Muscle layer of duodenum (tissue), 2 donors: ENCODE results near the gene MEFV.
"Not testable (repeated sequence)": the region's sequence is repeated elsewhere in the genome, so short reads cannot be mapped to it uniquely, and the experiment has no call there.

ENCODE experiments used
- H3K27ac ChIP-seq: one replicate; pipeline ENCODE4 v1.7.0; 2013; ENCODE audit warnings: mild to moderate bottlenecking, low read length
- H3K27me3 ChIP-seq: one replicate; pipeline ENCODE4 v1.7.0; 2013; ENCODE audit warnings: low read depth, mild to moderate bottlenecking, control low read depth, low read length
- H3K36me3 ChIP-seq, 2 donors: one replicate each; pipeline ENCODE4 v1.7.0; 2013; ENCODE audit warnings: low read length in 2 of 2, control low read depth in 1 of 2, mild to moderate bottlenecking in 1 of 2; ENCODE audit not compliant: insufficient read depth in 2 of 2, control insufficient read depth in 1 of 2
- H3K4me1 ChIP-seq, 2 donors: one replicate each; pipeline ENCODE4 v1.7.0; 2013; ENCODE audit warnings: low read length in 2 of 2, mild to moderate bottlenecking in 2 of 2, control low read depth in 1 of 2, moderate library complexity in 1 of 2; ENCODE audit not compliant: insufficient read depth in 2 of 2, control insufficient read depth in 1 of 2
- H3K4me3 ChIP-seq, 2 donors: one replicate each; pipeline ENCODE4 v1.7.0; 2013; ENCODE audit warnings: low read length in 2 of 2, low read depth in 1 of 2, mild to moderate bottlenecking in 1 of 2
- H3K9me3 ChIP-seq, 2 donors: one replicate each; pipeline ENCODE4 v1.7.0; 2013; ENCODE audit warnings: low read length in 2 of 2, control low read depth in 1 of 2, mild to moderate bottlenecking in 1 of 2; ENCODE audit not compliant: control insufficient read depth in 1 of 2
- donor health status: healthy.

Gene MEFV

DNA sequence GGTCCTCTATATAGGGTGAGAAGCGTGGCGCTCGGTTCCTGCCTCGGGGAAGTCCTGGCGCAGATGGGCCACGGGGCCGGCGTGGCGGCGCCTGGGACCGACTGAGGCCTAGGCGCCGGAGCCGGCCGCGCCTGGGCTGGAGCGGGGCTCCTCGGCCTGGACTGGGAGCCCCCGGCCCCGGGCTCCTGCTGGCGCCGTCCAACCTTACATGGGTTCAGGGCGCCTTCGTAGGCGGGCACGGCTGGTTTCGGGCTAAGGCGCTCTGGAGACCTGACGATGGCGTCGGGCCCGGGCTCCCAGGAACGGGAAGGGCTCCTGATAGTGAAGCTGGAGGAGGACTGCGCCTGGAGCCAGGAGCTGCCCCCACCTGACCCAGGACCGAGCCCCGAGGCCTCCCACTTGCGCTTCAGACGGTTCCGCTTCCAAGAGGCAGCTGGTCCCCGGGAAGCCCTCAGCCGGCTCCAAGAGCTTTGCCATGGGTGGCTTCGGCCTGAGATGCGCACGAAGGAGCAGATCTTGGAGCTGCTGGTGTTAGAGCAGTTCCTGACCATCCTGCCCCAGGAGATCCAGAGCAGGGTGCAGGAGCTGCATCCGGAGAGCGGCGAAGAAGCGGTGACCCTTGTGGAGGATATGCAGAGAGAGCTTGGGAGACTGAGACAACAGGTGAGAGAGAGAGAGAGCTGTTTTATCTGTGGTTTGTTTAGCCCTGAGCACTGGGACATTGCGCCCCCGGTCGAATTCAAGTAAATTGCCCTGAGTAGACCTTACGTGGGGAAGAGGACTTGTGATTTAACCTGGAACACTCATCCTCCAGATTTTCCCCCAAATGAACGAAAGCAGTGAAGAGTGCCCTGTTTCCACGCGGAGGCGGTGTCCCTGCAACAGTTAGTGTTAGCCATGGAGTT, 27.4 kb upstream of the MEFV start:
- H3K4me3 ChIP-seq, result peak overlapping the region; percentile 77 to 100
- peaks cover 0 to 25% of the 10 kb centered on the region in 2 donors for H3K4me1 ChIP-seq
- H3K36me3 ChIP-seq, result peaks cover 17 to 45% of the 10 kb centered on the region in 2 donors
- H3K27me3 ChIP-seq, result no peaks in the 10 kb centered on the region
- peaks cover under 1 to 18% of the 10 kb centered on the region in 2 donors for H3K9me3 ChIP-seq
- H3K27ac ChIP-seq, result peak overlapping the region; percentile 97

DNA sequence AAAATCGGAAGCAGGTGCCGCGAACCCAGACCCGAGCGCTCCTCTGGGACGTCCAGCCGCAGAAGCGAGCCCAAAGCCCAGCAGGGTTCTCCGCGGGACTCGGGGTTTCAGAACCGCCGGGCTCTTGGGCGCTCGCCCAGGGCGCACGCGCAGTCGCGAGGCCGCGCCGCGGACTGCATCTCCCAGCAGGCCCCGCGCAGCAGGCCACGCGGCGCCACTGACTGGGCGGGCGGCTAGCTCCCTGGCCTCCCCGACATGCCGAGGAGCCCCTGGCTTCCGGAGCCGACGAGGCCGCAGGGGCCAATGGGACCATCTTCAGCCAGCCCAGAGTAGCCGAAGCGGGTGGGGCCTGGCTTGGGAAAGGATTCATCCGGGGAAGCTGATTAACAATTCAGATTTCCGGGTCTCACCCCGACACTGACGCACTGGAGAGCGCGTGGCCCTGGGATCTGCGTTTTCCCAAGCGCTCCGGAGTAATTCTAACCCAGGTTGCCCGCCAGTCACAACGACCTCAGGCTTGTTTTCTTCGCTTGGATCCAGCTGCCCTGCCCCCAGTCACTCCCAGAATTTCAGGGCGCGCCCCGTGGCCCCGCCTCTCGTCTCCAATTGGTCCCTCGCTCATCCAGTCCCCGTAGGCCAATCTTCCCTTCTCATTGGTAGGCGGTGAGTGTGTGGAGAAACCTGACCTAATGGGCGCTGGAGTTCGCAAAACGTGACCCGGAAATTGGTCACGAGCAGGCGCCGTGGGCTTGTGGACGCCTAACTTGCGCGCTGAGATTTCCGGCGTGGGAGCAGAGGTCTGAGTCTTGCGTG, 26.5 kb upstream of the MEFV start, which contains the start of gene ZNF263:
Gene ZNF263, plus strand, starts transcription at position 762 of the 813 bp plus-strand sequence. CDS start 328 bp downstream, outside the sequence.
- H3K4me3 ChIP-seq, result peak within 1 kb of the TSS; percentile 77 to 100
- H3K4me1 ChIP-seq, result peaks cover 0 to 25% of the 10 kb centered on the region in 2 donors
- peak within 1 kb of the TSS; percentile 97 for H3K27ac ChIP-seq
- H3K9me3 ChIP-seq, result peaks cover 0 to 11% of the 10 kb centered on the region in 2 donors
- no peaks in the 10 kb centered on the region for H3K27me3 ChIP-seq
- peaks cover 12 to 37% of the 10 kb centered on the region in 2 donors for H3K36me3 ChIP-seq

DNA sequence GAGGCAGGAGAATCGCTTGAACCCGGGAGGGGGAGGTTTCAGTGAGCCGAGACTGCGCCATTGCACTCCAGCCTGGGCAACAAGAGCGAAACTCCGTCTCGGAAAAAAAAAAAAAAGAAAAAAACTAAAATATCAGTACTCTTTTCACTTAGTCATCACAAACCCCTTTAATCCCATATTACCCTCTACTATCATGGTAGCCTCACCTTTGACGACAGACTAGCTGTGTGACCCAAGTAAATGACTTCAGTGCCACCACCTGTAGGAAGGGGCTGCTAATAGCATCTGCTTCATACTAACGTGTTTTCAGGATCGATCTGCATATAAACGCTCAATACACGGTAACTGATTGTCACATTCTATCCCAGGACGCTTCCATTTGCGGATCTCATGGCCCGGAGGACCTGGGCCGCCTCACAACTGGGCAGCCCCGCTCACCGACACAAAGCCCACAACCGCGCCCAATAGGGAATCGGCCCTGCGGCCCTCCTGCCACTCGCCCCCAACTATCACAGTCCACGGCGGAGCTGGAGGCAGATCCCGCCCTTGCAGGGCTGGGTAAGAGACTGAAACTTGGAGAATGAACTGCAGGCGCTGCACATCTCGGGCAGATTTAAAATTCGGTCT, 25.8 kb upstream of the MEFV start:
- Histone ChIP-seq H3K4me3 (peak overlapping the region; percentile 77 to 100), H3K9me3 (peaks cover 0 to 11% of the 10 kb centered on the region in 2 donors), H3K27ac (peak overlapping the region; percentile 97), H3K4me1 (peaks cover 0 to 25% of the 10 kb centered on the region in 2 donors), H3K36me3 (peaks cover 12 to 30% of the 10 kb centered on the region in 2 donors), H3K27me3 (no peaks in the 10 kb centered on the region)

DNA sequence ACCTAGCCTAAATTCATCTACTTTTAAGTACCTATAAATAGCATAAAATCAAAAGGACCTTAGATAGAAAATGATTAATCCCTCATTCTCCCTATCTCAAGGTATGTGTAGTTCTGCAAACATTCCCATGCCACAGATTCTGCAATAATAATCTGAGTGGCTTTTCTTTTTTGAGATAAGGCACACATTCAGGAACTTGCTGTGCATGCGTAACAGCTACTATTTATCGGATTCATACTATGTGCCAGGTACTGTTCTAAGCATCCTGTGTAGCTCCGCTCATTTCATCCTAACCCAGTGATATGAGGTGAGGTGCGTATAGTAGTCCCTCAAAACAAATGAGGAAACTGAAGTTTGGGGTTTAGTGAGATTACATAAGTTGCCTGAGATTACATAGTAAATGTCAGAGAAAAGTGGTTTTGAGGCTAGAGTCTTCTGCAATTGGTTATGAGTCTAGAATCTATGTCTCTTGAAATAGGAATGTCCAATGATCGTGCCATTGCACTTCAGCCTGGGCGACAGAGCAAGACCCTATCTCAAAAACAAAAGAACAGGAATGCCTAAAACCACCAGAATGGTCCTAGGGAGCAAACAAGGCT, 24.9 kb upstream of the MEFV start:
- peaks cover 0 to 9% of the 10 kb centered on the region in 2 donors for H3K9me3 ChIP-seq
- H3K27ac ChIP-seq, result no peak overlapping the region
- no peaks in the 10 kb centered on the region for H3K27me3 ChIP-seq
- peaks cover 7 to 21% of the 10 kb centered on the region in 2 donors for H3K36me3 ChIP-seq
- no peak overlapping the region for H3K4me3 ChIP-seq
- H3K4me1 ChIP-seq, result peaks cover 0 to 25% of the 10 kb centered on the region in 2 donors

DNA sequence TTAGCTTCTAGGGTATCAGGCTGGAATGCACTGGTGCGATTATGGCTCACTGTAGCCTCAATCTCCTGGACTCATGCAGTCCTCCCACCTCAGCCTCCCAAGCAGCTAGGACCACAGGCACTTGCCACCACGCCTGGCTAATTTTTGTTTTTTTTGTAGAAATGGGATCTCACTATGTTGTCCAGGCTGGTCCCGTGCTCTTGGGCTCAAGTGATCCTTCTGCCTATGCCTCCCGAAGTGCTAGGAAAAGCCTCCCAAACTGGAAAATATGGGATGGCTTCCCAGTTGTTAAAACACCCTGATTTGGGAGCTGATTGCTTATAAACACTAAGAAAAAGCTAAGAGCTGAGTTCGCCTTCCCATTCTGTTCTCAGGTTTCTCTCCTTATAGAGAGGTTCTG, 20.2 kb upstream of the MEFV start:
- H3K36me3 ChIP-seq, result no peaks in the 10 kb centered on the region
- no peaks in the 10 kb centered on the region for H3K27me3 ChIP-seq
- H3K4me1 ChIP-seq, result no peaks in the 10 kb centered on the region
- no peak overlapping the region for H3K27ac ChIP-seq
- no peak overlapping the region for H3K4me3 ChIP-seq
- no peaks in the 10 kb centered on the region for H3K9me3 ChIP-seq

DNA sequence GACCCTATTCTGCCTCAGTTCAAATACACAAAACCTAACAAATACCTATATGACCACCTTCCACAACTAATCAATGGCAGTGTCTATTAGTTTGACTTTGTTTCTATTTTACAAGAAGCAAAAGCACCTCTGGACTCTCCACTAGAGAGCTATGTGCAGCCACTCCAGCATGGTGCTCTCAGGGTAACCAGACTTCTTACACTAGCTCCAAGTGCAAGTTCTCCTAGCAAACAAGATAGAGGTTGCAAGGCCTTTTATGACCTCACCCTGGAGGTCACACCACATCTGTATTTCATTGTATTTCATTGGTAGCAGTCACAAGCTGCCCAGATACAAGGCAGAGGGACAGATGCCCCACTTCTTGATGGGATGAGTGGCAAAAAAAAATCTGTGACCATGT, 18.5 kb upstream of the MEFV start:
- Histone ChIP-seq H3K4me1 (no peaks in the 10 kb centered on the region), H3K36me3 (no peaks in the 10 kb centered on the region), H3K4me3 (no peak overlapping the region), H3K27ac (no peak overlapping the region), H3K27me3 (no peaks in the 10 kb centered on the region), H3K9me3 (no peaks in the 10 kb centered on the region)

DNA sequence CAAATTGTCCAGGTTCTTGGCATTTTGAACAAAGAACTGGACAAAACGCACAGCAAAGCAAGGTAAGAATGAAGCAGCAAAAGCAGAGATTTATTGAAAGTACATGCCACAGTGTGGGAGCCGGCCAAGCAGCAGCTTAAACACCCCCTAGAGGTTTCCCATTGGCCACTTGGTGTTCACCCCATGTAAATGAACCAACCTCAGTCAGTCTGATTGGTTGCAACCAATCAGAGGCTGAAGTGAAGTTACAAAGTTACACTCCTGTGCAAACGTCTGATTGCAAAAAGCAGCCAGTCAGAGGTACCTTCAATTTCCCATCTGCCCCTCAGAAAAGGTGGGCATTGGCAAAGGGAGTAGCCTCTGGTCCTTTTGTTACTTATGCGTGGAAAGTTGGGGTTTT, 18.1 kb upstream of the MEFV start:
- no peaks in the 10 kb centered on the region for H3K36me3 ChIP-seq
- no peaks in the 10 kb centered on the region for H3K27me3 ChIP-seq
- no peaks in the 10 kb centered on the region for H3K4me1 ChIP-seq
- H3K27ac ChIP-seq, result no peak overlapping the region
- no peaks in the 10 kb centered on the region for H3K9me3 ChIP-seq
- no peak overlapping the region for H3K4me3 ChIP-seq

DNA sequence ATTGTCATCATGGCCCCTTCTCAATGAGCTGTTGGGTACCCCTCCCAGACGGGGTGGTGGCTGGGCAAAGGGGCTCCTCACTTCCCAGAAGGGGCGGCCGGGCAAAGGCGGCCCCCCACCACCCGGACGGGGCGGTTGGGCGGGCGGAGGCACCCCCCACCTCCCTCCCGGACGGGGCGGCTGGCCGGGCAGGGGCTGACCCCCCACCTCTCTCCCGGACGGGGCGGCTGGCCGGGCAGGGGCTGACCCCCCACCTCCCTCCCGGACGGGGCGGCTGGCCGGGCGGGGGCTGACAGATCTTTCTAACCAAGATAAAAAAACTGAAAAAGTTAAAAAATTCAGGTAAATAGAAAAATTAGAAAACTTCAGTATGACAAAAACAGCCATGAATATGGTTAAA, 14.8 kb upstream of the MEFV start:
- H3K27me3 ChIP-seq, H3K27ac ChIP-seq, H3K4me1 ChIP-seq, H3K4me3 ChIP-seq, H3K9me3 ChIP-seq: not testable (repeated sequence)
- peaks cover 0 to 12% of the 10 kb centered on the region in 2 donors for H3K36me3 ChIP-seq

DNA sequence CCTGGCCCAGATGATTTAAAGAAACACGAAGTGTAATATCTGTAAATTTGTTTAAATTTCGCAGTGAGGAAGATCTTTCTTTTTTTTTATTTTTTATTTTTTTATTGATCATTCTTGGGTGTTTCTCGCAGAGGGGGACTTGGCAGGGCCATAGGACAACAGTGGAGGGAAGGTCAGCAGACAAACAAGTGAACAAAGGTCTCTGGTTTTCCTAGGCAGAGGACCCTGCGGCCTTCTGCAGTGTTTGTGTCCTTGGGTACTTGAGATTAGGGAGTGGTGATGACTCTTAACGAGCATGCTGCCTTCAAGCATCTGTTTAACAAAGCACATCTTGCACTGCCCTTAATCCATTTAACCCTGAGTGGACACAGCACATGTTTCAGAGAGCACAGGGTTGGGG, 14.3 kb upstream of the MEFV start:
- not testable (repeated sequence) for H3K9me3 ChIP-seq, H3K27ac ChIP-seq, H3K27me3 ChIP-seq, H3K4me1 ChIP-seq, H3K4me3 ChIP-seq
- peaks cover 0 to 12% of the 10 kb centered on the region in 2 donors for H3K36me3 ChIP-seq

DNA sequence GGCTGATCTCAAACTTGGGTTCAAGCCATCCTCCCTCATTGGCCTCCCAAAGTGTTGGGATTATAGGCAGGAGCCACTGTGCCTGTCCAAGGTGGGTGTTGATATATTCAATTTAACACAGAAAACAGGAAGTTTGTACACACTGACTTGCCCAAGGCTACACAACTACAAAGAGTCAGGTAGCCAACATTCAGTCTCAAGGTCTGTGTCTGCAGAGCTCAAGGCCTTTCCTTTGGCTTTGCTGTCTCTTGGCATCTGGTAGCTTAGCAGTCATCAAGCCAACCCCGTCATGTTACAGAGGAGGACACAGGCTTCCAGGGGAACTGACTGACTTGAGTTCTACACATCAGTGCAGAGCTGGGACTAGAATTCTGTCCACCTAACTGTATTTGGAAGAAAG, 11.9 kb upstream of the MEFV start:
- Histone ChIP-seq H3K36me3 (peaks cover 0 to 17% of the 10 kb centered on the region in 2 donors), H3K4me3 (no peak overlapping the region), H3K9me3 (peaks cover 0 to 3% of the 10 kb centered on the region in 2 donors), H3K27ac (no peak overlapping the region), H3K27me3 (no peaks in the 10 kb centered on the region), H3K4me1 (no peaks in the 10 kb centered on the region)
